GM19452 (cell line): ENCODE data around the gene HERC4.
"Not testable (repeated sequence)": the region's sequence is repeated elsewhere in the genome, so short reads cannot be mapped to it uniquely, and the experiment has no call there.

Experiments used
- ATAC-seq: cut with Tn5 transposase; IDR thresholded peaks from one replicate; pipeline ENCODE4 v1.9.1; 2021; ENCODE audit not compliant: unreplicated experiment

Gene HERC4

DNA sequence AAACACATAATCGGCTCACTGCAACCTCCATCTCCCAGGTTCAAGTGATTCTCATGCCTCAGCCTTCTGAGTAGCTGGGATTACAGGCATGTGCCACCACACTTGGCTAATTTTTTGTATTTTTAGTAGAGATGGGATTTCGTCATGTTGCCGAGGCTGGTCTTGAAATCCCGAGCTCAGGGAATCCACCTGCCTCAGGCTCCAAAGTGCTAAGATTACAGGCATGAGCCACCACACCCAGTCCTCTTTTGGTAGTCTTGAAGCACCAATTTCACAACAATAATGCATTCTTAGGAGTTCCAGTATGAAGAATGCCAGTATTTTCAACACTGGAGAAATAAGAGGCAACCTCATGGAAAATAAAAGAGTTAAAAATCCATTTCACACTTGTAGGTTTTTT is 109.0 kb downstream of the HERC4 start:
- not testable (repeated sequence) for ATAC-seq

DNA sequence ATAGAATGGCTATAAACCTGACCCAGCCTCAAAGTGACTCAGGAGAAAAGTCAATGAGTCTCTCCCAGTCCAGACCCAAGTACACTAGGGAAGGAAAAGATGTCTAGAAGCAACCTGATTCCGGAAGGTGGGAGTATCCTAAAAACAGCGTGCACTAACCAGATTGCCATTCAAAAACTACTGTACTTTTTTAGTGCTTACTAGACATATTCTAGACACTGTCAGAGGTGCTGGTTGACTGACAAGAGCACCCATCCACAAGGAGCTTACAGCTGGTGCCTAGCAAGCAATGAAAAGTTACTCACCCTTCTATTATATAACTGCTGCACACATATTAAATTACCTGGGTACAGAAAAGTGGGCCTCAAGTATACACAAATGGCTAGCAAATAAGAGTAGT is 109.6 kb downstream of the HERC4 start:
- no peak for ATAC-seq

DNA sequence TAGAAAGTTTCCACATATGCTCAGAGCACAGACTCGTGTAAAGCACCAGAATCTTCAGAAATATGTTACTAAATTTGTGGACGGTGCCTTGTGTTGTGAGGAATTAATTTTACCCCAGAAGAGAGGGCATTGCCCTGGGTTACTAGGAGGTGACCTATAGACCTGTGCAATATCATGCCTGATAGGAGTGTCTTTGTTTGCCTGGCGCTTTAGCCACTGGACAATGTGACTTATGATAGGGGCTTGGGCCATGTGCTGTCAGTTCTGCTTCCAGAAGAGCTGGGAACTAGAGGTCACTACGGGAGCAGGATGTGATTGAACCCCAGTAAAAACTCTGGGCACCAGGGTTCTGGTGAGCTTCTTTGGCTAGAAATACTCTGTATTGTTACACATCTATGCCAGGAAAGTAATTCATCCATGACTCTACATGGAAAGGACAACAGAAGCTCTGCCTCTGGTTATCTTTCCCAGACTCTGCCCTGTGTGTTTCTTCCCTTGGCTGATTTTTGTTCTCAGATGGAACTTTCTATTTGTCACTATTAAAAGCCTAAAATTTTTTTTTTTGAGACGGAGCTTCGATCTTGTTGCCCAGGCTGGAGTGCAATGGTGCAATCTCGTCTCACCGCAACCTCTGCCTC is 115.1 kb downstream of the HERC4 start:
- ATAC-seq, result no peak

DNA sequence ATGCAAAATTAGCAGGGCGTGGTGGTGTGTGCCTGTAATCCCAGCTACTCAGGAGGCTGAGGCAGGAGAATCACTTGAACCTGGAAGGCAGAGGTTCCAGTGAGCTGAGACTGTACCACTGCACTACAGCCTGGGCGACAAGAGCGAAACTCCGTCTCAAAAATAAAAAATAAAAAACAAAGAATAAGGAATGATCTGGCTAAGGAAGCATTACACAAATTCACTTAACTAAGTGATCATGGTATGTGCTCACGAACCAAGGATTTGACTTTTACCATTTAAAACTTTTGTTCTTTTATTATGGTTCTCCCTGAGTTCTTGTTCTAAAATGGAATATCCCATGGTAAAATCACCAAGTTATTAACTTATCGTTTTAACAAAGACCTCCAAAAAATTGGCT is 119.5 kb downstream of the HERC4 start:
- no peak for ATAC-seq

DNA sequence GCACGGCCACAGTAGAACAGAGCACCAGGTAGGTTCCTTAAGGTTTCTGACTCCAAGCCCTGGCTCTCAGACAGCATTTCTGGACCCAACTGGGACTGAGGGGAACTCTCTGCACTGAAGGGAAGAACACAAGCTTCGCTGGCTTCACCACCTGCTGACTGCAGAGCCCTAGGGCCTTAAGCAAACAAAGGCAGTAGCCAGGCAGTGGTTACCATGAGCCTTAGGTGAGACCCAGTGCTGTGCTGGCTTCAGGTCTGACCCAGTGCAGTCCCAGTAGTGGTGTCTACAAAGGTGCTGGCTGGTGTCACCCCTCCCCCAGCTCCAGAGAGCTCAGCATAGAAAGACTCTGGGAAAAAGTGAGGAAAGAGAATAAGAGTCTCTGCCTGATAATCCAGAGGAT is 131.2 kb downstream of the HERC4 start:
- ATAC-seq, result no peak

DNA sequence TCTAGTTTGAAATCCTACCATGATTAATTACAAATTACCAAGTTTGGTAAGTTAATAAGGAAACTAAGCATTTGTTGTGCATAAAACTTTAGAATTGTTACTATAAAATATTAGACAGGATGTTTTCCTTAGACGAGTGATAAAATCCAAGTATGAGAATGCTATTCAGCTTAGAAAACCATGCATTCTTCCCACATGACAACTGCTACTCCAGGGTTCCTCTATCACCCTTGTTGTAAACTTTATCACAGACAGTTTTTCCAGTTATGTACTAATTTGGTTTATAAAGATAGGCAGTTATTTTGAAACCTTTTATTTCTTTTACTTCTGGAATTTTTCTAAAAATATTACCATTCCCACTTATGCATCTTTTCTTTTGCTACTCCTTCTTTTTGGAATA is 138.7 kb downstream of the HERC4 start:
- no peak for ATAC-seq

DNA sequence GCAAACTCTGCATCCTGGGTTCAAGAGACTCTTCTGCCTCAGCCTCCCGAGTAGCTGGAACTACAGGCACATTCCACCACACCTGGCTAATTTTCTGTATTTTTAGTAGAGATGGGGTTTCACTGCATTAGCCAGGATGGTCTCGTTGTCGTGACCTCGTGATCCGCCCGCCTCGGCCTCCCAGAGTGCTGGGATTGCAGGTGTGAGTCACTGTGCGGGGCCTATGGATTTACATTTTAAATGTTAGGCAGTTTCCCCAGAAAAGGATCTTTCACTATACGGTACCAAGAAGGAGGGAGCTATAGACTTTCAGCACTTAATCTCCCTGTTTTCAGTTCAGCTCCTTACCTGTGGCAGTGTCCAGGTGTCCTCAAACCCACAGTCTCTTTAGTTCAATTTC is 139.9 kb downstream of the HERC4 start:
- ATAC-seq, result no peak

DNA sequence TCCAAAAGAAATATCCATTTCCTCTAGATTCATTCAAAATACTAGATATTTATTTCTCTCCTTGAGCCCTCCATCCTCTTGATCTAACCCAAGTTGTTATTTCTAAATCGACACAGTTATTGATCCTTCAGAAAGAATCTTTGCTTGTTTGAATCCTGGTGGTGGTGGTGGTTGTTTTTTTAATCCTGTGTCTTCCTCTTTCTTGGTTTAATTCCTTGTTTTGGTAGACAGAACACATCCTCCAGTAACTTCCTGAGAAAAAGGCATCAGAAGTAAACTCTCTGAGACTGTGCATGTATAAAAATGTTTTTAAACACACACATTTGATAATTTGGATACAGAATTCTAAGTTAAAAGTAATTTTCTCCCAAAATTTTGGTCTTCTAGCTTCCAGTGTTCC is 140.7 kb downstream of the HERC4 start:
- no peak for ATAC-seq

DNA sequence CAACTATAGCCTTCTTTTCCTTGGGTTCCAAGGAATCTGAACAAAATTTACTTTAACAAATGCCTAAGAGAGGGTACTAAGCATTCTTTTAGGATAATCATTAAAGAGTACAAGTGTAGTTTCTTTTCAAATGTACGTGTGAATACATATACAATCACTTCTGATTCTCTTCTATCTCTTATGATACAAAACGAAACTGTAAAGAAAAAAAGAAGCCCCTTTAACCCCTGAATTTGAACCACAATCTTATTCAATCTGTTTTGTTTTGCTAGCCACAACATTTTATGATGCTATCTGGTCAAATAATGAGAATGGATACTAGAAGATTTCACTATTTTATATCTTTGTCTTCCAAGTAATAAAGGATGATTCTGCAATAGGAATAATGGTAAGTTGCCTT is 141.9 kb downstream of the HERC4 start:
- ATAC-seq, result no peak

DNA sequence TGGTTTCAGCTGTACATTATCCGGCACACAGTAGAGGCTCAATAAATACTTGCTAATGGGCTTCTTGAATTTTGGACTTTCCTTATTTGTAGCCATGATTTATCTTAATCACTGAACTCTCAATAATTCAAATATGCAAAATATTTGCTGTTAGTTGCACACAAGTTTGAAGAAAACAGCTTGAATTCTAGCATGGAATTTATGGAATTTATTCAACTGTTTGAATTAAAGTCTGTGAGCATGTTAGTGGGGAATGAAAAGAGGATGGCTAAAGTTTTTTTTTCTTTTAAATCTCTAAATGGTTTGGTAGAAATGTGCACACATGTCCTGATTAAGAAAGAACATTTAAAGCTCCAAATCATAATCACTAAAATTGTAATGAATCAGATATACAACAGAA is 148.1 kb downstream of the HERC4 start:
- ATAC-seq, result no peak

DNA sequence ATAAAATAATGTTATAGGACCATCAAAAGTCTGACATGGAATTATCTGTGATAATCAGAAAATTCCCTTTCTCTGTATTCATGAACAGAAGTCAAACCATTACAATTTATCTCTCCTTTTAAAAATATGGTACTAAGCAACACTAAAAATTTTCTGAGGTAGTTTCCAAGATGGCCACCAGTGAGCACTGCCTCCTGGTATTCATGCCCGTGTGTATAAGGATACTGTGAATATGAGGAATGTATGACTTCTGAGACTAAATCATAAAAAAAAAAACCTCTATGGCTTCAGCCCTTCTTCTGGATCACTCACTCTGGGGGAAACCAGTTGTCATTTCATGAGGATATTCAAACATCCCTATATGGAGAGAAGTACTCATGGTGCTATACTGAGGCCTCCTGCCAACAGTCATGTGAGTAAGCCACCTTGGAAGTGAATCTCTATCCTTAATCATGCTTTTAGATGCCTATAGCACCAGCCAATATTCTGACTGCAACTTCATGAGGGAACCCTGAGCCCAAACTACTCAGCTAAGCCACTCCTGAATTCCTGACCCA is 149.6 kb downstream of the HERC4 start:
- no peak for ATAC-seq

DNA sequence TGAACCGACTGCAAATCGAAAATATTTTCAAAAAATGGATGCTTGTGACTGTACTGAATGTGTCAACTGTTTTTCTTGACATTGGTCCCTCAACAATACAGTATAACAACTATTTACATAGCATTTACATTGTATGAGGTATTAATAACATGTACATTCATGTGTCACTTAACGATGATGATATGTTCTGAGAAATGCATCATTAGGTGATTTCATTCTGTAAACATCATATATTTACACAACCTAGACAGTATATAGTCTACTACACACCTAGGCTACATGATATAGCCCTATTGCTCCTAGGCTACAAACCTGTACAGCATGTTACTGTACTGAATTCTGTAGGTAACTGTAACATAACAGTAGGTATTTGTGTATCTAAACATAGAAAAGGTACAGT is 150.9 kb downstream of the HERC4 start:
- no peak for ATAC-seq

DNA sequence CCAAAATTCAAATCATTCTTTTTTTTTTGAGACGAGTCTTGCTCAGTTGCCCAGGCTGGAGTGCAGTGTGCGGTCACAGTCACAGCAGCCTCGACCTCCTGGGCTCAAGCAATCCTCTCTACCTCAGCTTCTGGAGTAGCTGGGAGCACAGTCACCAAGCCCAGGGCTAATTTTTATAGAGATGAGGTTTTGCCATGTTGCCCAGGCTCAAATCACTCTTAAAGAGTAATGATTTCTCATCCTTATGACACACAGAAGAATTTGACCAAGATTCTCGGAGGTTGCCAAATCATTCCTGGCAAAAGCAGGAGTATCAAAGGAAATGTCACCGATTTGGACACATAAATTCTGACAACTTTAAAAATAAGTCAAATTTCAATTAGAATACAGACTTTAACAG is 151.5 kb downstream of the HERC4 start:
- ATAC-seq, result no peak

DNA sequence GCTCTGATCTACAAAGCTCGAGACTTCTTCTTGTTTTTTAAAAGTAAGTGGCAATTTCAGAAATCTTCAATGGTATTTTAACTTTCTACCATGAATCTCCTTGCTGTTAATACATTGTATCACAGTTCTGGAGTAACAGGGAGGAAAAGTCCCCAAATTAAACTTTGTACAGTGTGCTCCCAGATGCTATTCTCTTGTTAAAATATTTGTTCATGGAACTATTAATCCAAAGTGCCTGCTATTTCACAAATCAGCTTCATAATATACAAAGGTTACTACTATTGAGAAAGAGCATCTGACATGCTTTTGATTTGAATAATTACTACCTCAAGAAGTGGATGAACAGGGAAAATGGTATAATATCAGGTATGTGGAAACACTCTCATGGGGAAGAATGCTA is 154.0 kb downstream of the HERC4 start:
- ATAC-seq, result no peak

DNA sequence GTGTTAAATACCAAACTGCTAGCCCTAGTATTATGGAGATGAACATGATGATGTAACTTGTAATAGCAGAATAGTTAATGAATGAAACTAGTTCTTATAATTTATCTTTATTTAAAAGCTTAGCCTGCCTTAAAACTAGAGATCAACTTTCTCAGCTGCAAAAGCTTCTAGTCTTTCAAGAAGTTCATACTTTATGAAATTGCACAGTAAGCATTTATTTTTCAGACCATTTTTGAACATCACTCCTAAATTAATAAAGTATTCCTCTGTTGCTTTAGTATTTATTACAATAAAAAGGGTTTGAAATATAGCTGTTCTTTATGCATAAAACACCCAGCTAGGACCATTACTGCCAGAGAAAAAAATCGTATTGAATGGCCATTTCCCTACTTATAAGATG is 157.4 kb downstream of the HERC4 start:
- ATAC-seq, result no peak

DNA sequence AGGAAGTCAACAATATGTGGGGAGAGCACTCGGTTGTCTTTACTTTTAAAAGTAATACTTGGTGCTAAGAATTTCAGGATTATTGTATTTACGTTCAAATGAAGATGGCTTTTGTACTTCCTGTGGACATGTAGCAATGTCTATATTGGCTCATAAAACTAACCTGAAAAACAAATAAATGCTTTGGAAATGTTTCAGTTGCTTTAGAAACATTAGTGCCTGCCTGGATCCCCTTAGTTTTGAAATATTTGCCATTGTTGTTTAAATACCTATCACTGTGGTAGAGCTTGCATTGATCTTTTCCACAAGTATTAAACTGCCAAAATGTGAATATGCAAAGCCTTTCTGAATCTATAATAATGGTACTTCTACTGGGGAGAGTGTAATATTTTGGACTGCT is 157.9 kb downstream of the HERC4 start:
- ATAC-seq, result no peak

DNA sequence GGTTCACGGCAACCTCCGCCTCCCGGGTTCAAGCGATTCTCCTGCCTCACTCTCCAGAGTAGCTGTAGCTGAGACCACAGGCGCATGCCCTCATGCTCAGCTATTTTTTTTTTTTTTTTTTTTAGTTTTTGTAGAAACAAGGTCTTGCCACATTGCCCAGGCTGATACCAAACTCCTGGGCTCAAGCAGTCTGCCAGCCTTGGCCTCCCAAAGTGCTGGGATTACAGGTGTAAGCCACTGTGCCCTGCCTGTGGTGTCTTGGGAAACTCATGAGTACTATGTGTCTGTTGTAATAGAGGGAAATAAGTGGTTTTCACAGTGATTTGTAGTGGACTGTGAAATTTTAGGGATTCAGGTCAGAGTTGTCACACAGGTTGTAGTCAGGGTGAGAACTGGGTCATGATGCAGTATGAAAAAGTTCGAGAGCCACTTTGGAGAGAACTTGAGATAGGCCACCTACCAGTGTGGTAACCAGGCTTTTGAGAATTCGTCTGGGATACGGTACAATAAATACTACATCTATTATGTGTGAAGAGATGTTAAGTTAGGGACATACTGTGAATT is 160.2 kb downstream of the HERC4 start:
- ATAC-seq, result no peak

DNA sequence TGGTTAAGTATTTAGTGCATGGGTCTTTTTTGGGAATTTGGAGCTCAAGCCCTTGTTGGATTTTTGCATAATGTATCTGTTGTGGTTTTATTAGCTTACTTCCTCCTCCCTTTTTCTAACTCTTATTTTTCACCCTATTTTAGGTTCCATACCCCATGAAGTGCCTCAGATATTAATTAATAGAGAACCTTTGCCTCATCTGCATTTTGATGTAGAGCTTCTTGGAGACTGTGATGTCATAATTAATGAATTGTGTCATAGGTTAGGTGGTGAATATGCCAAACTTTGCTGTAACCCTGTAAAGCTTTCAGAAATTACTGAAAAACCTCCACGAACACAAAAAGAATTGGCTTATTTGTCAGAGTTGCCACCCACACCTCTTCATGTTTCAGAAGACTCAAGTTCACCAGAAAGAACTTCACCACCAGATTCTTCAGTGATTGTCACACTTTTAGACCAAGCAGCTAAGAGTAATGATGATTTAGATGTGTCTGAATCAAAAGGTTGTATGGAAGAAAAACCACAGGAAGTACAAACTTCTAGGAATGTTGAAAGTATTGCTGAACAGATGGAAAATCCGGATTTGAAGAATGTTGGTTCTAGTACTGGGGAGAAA is 162.6 kb downstream of the HERC4 start:
- no peak for ATAC-seq

DNA sequence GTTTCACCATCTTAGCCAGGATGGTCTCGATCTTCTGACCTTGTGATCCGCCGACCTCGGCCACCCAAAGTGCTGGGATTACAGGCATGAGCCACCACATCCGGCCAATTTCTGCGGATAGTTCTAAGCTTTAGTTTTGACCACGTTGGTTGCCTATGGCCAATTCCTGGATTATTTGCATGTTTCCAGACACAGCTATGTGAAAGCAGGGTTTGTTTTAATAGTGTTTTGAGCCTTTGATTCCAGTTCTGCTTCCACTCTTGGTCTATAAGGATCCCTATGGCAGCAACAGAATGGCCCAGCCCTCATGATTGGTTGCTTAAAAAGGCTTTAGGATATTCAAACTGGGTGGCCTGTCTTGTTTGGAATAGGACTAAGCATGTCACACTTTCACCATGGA is 171.5 kb downstream of the HERC4 start:
- ATAC-seq, result no peak

DNA sequence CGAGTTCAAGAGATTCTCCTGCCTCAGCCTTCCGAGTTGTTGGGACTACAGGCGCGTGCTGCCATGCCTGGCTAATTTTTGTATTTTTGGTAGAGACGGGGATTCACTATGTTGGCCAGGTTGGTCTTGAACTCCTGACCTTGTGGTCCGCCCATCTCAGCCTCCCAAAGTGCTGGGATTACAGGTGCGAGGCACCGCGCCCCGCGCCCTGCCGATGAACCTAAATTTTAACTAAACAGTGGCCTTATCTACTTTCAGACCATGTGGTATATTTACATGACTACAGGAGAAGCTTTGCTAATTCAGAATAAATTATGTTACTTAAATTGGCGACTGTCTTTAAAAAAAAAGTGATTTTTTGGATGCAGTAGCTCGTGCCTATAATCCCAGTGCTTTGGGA is 181.4 kb downstream of the HERC4 start:
- ATAC-seq, result no peak

DNA sequence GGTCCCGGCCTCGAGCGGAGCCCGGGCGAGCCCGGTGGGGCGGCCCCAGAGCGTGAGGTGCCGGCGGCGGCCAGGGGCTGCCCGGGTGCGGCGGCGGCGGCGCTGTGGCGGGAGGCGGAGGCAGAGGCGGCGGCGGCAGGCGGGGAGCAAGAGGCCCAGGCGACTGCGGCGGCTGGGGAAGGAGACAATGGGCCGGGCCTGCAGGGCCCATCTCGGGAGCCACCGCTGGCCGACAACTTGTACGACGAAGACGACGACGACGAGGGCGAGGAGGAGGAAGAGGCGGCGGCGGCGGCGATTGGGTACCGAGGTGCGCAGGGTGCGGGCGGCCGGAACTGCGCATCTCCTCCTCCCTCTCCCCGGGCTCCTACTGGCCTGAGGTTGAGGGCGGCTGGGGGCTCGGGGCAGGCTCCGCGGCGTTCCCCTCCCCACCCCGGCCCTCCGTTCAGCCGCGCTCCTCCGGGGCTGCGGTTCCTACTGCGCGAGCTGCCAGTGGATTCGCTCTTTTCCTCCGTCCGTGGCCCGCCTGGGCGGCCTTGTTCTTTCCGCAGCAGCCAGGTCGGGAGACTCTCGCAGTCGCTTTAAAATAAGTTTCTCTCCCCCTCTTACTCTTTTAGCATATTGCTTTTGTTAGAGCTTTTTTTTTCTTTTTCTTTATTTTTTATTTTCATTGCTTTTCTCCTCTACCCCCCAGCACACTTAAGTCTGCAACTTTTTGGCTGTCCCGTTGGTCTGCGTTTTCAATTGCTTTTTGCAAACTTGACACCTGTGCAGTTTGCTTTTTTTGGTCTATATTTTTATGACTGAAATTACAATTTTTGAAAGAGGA is 190.0 kb downstream of the HERC4 start:
- peak; percentile 49 for ATAC-seq
